DOHH2 (cell line): ENCODE data around the gene TENT4A.

Experiments
- H3F3A ChIP-seq: fragments of 200-600 bp; sonication (generic), shearing (Covaris generic); 2 replicates; pipeline ENCODE4 v1.6.0; 2016; ENCODE audit warnings: antibody characterized with exemption, mild to moderate bottlenecking; ENCODE audit not compliant: control insufficient read depth, insufficient read depth
- H3K27ac ChIP-seq: fragments of 200-600 bp; sonication (generic); 2 replicates; pipeline ENCODE4 v1.5.1; 2014; ENCODE audit warnings: low read depth, mild to moderate bottlenecking, low read length, moderate library complexity
- H3K27me3 ChIP-seq: fragments of 200-600 bp; sonication (generic); 2 replicates; pipeline ENCODE4 v1.6.1; 2014; ENCODE audit warnings: mild to moderate bottlenecking, low read length, mixed read lengths; ENCODE audit not compliant: control insufficient read depth
- H3K36me3 ChIP-seq: fragments of 200-600 bp; sonication (generic); 2 replicates; pipeline ENCODE4 v1.6.1; 2014; ENCODE audit warnings: mild to moderate bottlenecking, low read length, moderate library complexity, mixed read lengths; ENCODE audit not compliant: control insufficient read depth
- H3K4me1 ChIP-seq: fragments of 200-600 bp; sonication (generic); 2 replicates; pipeline ENCODE4 v1.6.1; 2014; ENCODE audit warnings: mild to moderate bottlenecking, low read length, mixed read lengths; ENCODE audit not compliant: control insufficient read depth
- H3K4me2 ChIP-seq: fragments of 200-600 bp; sonication (generic); 2 replicates; pipeline ENCODE4 v1.6.0; 2014; ENCODE audit warnings: mild to moderate bottlenecking, low read length, moderate library complexity
- H3K4me3 ChIP-seq: fragments of 200-600 bp; sonication (generic); 2 replicates; pipeline ENCODE4 v1.5.1; 2014; ENCODE audit warnings: mild to moderate bottlenecking, low read length, mixed read lengths
- H3K79me2 ChIP-seq: fragments of 200-600 bp; sonication (generic); 2 replicates; pipeline ENCODE4 v1.6.1; 2014; ENCODE audit warnings: mild to moderate bottlenecking, low read length, mixed read lengths; ENCODE audit not compliant: control insufficient read depth
- H3K9me2 ChIP-seq: fragments of 200-600 bp; sonication (generic); replicated peaks from 2 replicates; pipeline ENCODE4 v1.6.1; 2014; ENCODE audit warnings: mild to moderate bottlenecking, low read length, mixed read lengths; ENCODE audit not compliant: control insufficient read depth
- H3K9me3 ChIP-seq: fragments of 200-600 bp; sonication (generic); 2 replicates; pipeline ENCODE4 v1.6.1; 2014; ENCODE audit warnings: antibody characterized with exemption, low read length, mixed read lengths; ENCODE audit not compliant: control insufficient read depth, insufficient read depth
- H4K20me1 ChIP-seq: fragments of 200-600 bp; sonication (generic); 2 replicates; pipeline ENCODE4 v1.6.0; 2014; ENCODE audit warnings: low read depth, mild to moderate bottlenecking, antibody characterized with exemption, low read length, moderate library complexity; ENCODE audit not compliant: control insufficient read depth, insufficient read depth
- EZH2phosphoT487 ChIP-seq: fragments of 200-600 bp; sonication (generic); IDR thresholded peaks from 2 replicates; pipeline ENCODE4 v1.6.1; 2017; ENCODE audit warnings: borderline replicate concordance, mild to moderate bottlenecking, antibody characterized with exemption, low read length, moderate library complexity, mixed read lengths
- TF ChIP-seq, protein P1 (sequence below): fragments of 200-600 bp; sonication (generic); IDR thresholded peaks from one replicate; pipeline ENCODE4 v1.5.1; 2014; ENCODE audit warnings: antibody characterized with exemption, mild to moderate bottlenecking, low read depth, low read length; ENCODE audit not compliant: poor library complexity, severe bottlenecking

TENT4A gene

GRCh38 chr5:6673031-6673430 is 40.2 kb upstream of the TENT4A start:
- no peak for TF ChIP-seq EZH2phosphoT487
- TF ChIP-seq, protein P1, sequence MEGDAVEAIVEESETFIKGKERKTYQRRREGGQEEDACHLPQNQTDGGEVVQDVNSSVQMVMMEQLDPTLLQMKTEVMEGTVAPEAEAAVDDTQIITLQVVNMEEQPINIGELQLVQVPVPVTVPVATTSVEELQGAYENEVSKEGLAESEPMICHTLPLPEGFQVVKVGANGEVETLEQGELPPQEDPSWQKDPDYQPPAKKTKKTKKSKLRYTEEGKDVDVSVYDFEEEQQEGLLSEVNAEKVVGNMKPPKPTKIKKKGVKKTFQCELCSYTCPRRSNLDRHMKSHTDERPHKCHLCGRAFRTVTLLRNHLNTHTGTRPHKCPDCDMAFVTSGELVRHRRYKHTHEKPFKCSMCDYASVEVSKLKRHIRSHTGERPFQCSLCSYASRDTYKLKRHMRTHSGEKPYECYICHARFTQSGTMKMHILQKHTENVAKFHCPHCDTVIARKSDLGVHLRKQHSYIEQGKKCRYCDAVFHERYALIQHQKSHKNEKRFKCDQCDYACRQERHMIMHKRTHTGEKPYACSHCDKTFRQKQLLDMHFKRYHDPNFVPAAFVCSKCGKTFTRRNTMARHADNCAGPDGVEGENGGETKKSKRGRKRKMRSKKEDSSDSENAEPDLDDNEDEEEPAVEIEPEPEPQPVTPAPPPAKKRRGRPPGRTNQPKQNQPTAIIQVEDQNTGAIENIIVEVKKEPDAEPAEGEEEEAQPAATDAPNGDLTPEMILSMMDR: no peak
- Histone ChIP-seq H3K79me2 (no peaks in the 10 kb centered on the region), H3K9me2 (no peaks in the 10 kb centered on the region), H3F3A (no peaks in the 10 kb centered on the region), H3K4me3 (no peak overlapping the region), H4K20me1 (no peaks in the 10 kb centered on the region), H3K4me2 (no peak overlapping the region), H3K27ac (no peak overlapping the region), H3K4me1 (no peaks in the 10 kb centered on the region), H3K9me3 (no peaks in the 10 kb centered on the region), H3K36me3 (no peaks in the 10 kb centered on the region; the same call in 1 of the 2 replicates), H3K27me3 (no peaks in the 10 kb centered on the region)

- H3K27me3 ChIP-seq: no peaks in the 10 kb centered on the region
- TF ChIP-seq, protein P1: no peak
- TF ChIP-seq EZH2phosphoT487: no peak
- no peaks in the 10 kb centered on the region for H3F3A ChIP-seq
- H3K4me1 ChIP-seq: no peaks in the 10 kb centered on the region
- H3K4me3 ChIP-seq: no peak overlapping the region
- H3K36me3 ChIP-seq: no peaks in the 10 kb centered on the region; the same call in 1 of the 2 replicates
- no peaks in the 10 kb centered on the region for H3K79me2 ChIP-seq
- no peaks in the 10 kb centered on the region for H3K9me2 ChIP-seq
- H3K27ac ChIP-seq: no peak overlapping the region
- H3K9me3 ChIP-seq: no peaks in the 10 kb centered on the region
- no peak overlapping the region for H3K4me2 ChIP-seq
- H4K20me1 ChIP-seq: no peaks in the 10 kb centered on the region
Measured at GRCh38 chr5:6673963-6674362, 39.3 kb upstream of the TENT4A start.

DNA sequence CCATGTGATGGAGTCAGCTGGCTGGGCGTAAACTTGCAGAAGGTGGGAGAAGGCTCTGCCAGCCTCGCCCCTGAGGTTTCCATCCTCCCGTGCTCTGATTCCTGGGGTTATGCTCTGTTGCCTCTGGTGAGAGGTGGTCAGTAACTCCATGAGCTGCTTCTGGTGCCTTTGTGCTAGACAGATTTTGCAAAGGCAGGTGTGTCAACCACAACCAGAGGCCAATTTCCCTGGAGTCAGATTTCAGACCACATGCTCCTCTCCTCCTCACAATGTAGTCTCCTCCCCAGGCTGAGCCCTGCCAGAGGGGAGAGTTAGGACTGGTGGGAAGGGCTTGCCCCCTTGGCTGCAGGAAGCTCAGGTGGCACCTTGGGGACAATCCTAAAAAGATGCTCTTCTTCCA is 38.8 kb upstream of the TENT4A start:
- no peak overlapping the region for H3K4me2 ChIP-seq
- H3K36me3 ChIP-seq: no peaks in the 10 kb centered on the region; the same call in 1 of the 2 replicates
- H3K4me3 ChIP-seq: no peak overlapping the region
- no peaks in the 10 kb centered on the region for H3K27me3 ChIP-seq
- H3K27ac ChIP-seq: no peak overlapping the region
- no peaks in the 10 kb centered on the region for H3K79me2 ChIP-seq
- TF ChIP-seq, protein P1: no peak
- TF ChIP-seq EZH2phosphoT487: no peak
- no peaks in the 10 kb centered on the region for H3K9me3 ChIP-seq
- no peaks in the 10 kb centered on the region for H3K4me1 ChIP-seq
- H3F3A ChIP-seq: no peaks in the 10 kb centered on the region
- H4K20me1 ChIP-seq: no peaks in the 10 kb centered on the region
- no peaks in the 10 kb centered on the region for H3K9me2 ChIP-seq
